Kidney epithelial cell (primary cell): ENCODE measurements around the gene DCX. TPM values are rescaled to one million over a fixed set of nuclear protein-coding genes. Genes with fewer than 3 reads are reported as not detected.
A peak's percentile ranks its signal among the peaks of the same experiment; 100 is the strongest.

Source experiments
- DNase-seq: peaks from one replicate; pipeline ENCODE4 v3.0.0-alpha.2; 2010; ENCODE audit warnings: low read depth
- H3K27me3 ChIP-seq: 2 replicates; pipeline ENCODE4 v1.6.0; 2011; ENCODE audit warnings: low read length; ENCODE audit not compliant: control insufficient read depth, insufficient read depth
- H3K36me3 ChIP-seq: 2 replicates; pipeline ENCODE4 v1.5.1; 2011; ENCODE audit warnings: low read length; ENCODE audit not compliant: control insufficient read depth, insufficient read depth
- H3K4me3 ChIP-seq: 2 replicates; pipeline ENCODE4 v1.5.1; 2011; ENCODE audit warnings: low read depth, mild to moderate bottlenecking, control low read depth, low read length
- CTCF ChIP-seq: IDR thresholded peaks from 2 replicates; pipeline ENCODE4 v1.5.1; 2011; ENCODE audit warnings: mild to moderate bottlenecking, moderate library complexity, low read length, control low read depth, inconsistent platforms; ENCODE audit not compliant: insufficient read depth, poor library complexity, severe bottlenecking
- total RNA-seq: library from RNA; depleted of rRNA; stranded (reverse); fragments of >200 nt; gene quantifications from 2 replicates; pipeline ENCODE4 v1.2.3, GENCODE V29; 2015

Gene DCX
- total RNA-seq = not detected in 2 replicates

GRCh38 chrX:111411983-111412382, at the start of gene DCX:
DCX (minus strand) TSS chrX:111412192; CDS start chrX:111410398, 1,794 bp downstream.
- no peak for DNase-seq
- Histone ChIP-seq H3K27me3 (peaks cover 3% of the 10 kb centered on the region), H3K4me3 (no peak within 1 kb of the TSS), H3K36me3 (no peaks in the 10 kb centered on the region)
- TF ChIP-seq CTCF = no peak

- H3K36me3 ChIP-seq = no peaks in the 10 kb centered on the region
- TF ChIP-seq CTCF = no peak
- no peak for DNase-seq
- H3K27me3 ChIP-seq = no peaks in the 10 kb centered on the region
- no peak overlapping the region for H3K4me3 ChIP-seq
These were observed 48.6 kb upstream of the DCX start for GRCh38 chrX:111460607-111461006.

- DNase-seq = no peak
- no peak overlapping the region for H3K4me3 ChIP-seq
- TF ChIP-seq CTCF = peak; percentile 16
- H3K36me3 ChIP-seq = no peaks in the 10 kb centered on the region
- peaks cover 2% of the 10 kb centered on the region for H3K27me3 ChIP-seq
These were observed 35.3 kb upstream of the DCX start for GRCh38 chrX:111447298-111447697.

- DNase-seq = peak; percentile 5
- Histone ChIP-seq H3K36me3 (no peaks in the 10 kb centered on the region), H3K27me3 (peaks cover 2% of the 10 kb centered on the region), H3K4me3 (no peak overlapping the region)
- TF ChIP-seq CTCF = peak; percentile 46
These were observed 33.5 kb upstream of the DCX start for GRCh38 chrX:111445485-111445884.

- DNase-seq = no peak
- TF ChIP-seq CTCF = no peak
- H3K27me3 ChIP-seq = peaks cover 2% of the 10 kb centered on the region
- H3K4me3 ChIP-seq = no peak overlapping the region
- no peaks in the 10 kb centered on the region for H3K36me3 ChIP-seq
These were observed 32.9 kb upstream of the DCX start for GRCh38 chrX:111444881-111445280.

GRCh38 chrX:111443946-111444345, 32.0 kb upstream of the DCX start:
- Histone ChIP-seq H3K27me3 (peaks cover 2% of the 10 kb centered on the region), H3K4me3 (no peak overlapping the region), H3K36me3 (no peaks in the 10 kb centered on the region)
- no peak for TF ChIP-seq CTCF
- no peak for DNase-seq
